Measurements from ENCODE around the gene NPIPB12. TPM values are rescaled to one million over a fixed set of nuclear protein-coding genes. Genes with fewer than 3 reads are reported as not detected.
"Not testable (repeated sequence)": the region's sequence is repeated elsewhere in the genome, so short reads cannot be mapped to it uniquely, and the experiment has no call there.

Gene NPIPB12
- total RNA-seq, result 10 to 100 TPM; 16.0 to 50.7 (median 19.7) TPM

GRCh38 chr16:29506308-29506707 is at the start of gene NPIPB12:
Gene NPIPB12 (minus strand): TSS chr16:29506408.
- DNase-seq (ENCODE audit: extremely low spot score); H3K4me3 ChIP-seq; H3K9me3 ChIP-seq; H3K36me3 ChIP-seq; intact Hi-C loops (cut with DNase I); H3K27ac ChIP-seq (replicated peaks in 1 of 4); H3K27me3 ChIP-seq; H3K4me1 ChIP-seq: not testable (repeated sequence)
- no CpG with 5 or more reads among the region's 6 CpGs for WGBS

- H3K27me3 ChIP-seq; intact Hi-C loops (cut with DNase I); DNase-seq (ENCODE audit: extremely low spot score); H3K4me1 ChIP-seq; H3K9me3 ChIP-seq; H3K36me3 ChIP-seq; H3K4me3 ChIP-seq; H3K27ac ChIP-seq (replicated peaks in 1 of 4): not testable (repeated sequence)
- WGBS, result no CpG with 5 or more reads among the region's 5 CpGs
These were observed 15.3 kb upstream of the NPIPB12 start for GRCh38 chr16:29521520-29521919.

- H3K9me3 ChIP-seq; H3K36me3 ChIP-seq; H3K4me3 ChIP-seq; H3K27ac ChIP-seq (replicated peaks in 1 of 4); H3K4me1 ChIP-seq; H3K27me3 ChIP-seq; DNase-seq (ENCODE audit: extremely low spot score); intact Hi-C loops (cut with DNase I): not testable (repeated sequence)
- 60% methylated on average over 1 of the region's 12 CpGs for WGBS
These were observed 23.9 kb downstream of the NPIPB12 start for GRCh38 chr16:29482276-29482675.

- DNase-seq (ENCODE audit: extremely low spot score); H3K27me3 ChIP-seq; H3K4me1 ChIP-seq; H3K9me3 ChIP-seq; H3K4me3 ChIP-seq; H3K27ac ChIP-seq (replicated peaks in 1 of 4); intact Hi-C loops (cut with DNase I); H3K36me3 ChIP-seq: not testable (repeated sequence)
- no CpG with 5 or more reads among the region's 4 CpGs for WGBS
These were observed 34.1 kb downstream of the NPIPB12 start for GRCh38 chr16:29472065-29472464.

- H3K27me3 ChIP-seq; H3K4me1 ChIP-seq; intact Hi-C loops (cut with DNase I); DNase-seq (ENCODE audit: extremely low spot score); H3K9me3 ChIP-seq; H3K36me3 ChIP-seq: not testable (repeated sequence)
- H3K27ac ChIP-seq (replicated peaks in 1 of 4), result peak overlapping the region in 3 of 4 donors; percentile 44 to 69 (median 56)
- peak overlapping the region in 2 of 4 donors; percentile 22 to 25 for H3K4me3 ChIP-seq
- whole genome bisulfite sequencing, result 45% methylated on average over 5 of the region's 6 CpGs
These were observed 36.5 kb downstream of the NPIPB12 start for GRCh38 chr16:29469660-29470059.

- H3K27me3 ChIP-seq, result not testable (repeated sequence)
These were observed 38.4 kb downstream of the NPIPB12 start for GRCh38 chr16:29467654-29468366.

GRCh38 chr16:29466904-29467303 is 39.3 kb downstream of the NPIPB12 start:
- intact Hi-C loops (cut with DNase I); DNase-seq (ENCODE audit: extremely low spot score): not testable (repeated sequence)
- no CpG with 5 or more reads among the region's 33 CpGs for WGBS

More at GRCh38 chr16:29467654-29468366, 38.4 kb downstream of the NPIPB12 start:
- WGBS, result no CpG with 5 or more reads among the region's 10 CpGs
- H3K4me3 ChIP-seq; H3K27ac ChIP-seq (replicated peaks in 1 of 4); H3K36me3 ChIP-seq; H3K9me3 ChIP-seq; H3K4me1 ChIP-seq; intact Hi-C loops (cut with DNase I); DNase-seq (ENCODE audit: extremely low spot score): not testable (repeated sequence)

GRCh38 chr16:29465985-29466824 is 40.0 kb downstream of the NPIPB12 start:
- H3K27ac ChIP-seq (replicated peaks in 1 of 4); DNase-seq (ENCODE audit: extremely low spot score); H3K36me3 ChIP-seq; H3K4me1 ChIP-seq; intact Hi-C loops (cut with DNase I); H3K4me3 ChIP-seq; H3K27me3 ChIP-seq; H3K9me3 ChIP-seq: not testable (repeated sequence)
- WGBS, result no CpG with 5 or more reads among the region's 57 CpGs

More at GRCh38 chr16:29466904-29467303, 39.3 kb downstream of the NPIPB12 start:
- H3K9me3 ChIP-seq; H3K4me3 ChIP-seq; H3K27ac ChIP-seq (replicated peaks in 1 of 4); H3K27me3 ChIP-seq; H3K4me1 ChIP-seq; H3K36me3 ChIP-seq: not testable (repeated sequence)

- WGBS, result no CpG with 5 or more reads among the region's 9 CpGs
- H3K9me3 ChIP-seq; H3K36me3 ChIP-seq; DNase-seq (ENCODE audit: extremely low spot score); H3K27ac ChIP-seq (replicated peaks in 1 of 4); H3K27me3 ChIP-seq; intact Hi-C loops (cut with DNase I); H3K4me3 ChIP-seq; H3K4me1 ChIP-seq: not testable (repeated sequence)
These were observed 45.6 kb downstream of the NPIPB12 start for GRCh38 chr16:29460647-29461030.

- H3K4me1 ChIP-seq; H3K4me3 ChIP-seq; H3K27me3 ChIP-seq; H3K27ac ChIP-seq (replicated peaks in 1 of 4); H3K36me3 ChIP-seq; intact Hi-C loops (cut with DNase I); H3K9me3 ChIP-seq; DNase-seq (ENCODE audit: extremely low spot score): not testable (repeated sequence)
- WGBS, result no CpG with 5 or more reads among the region's 13 CpGs
These were observed 46.2 kb downstream of the NPIPB12 start, which contains the start of gene SULT1A4 for GRCh38 chr16:29459706-29460646. Gene SULT1A4 (plus strand): TSS chr16:29459913. CDS start chr16:29461386, 1,473 bp downstream.

- H3K4me3 ChIP-seq; intact Hi-C loops (cut with DNase I); H3K27ac ChIP-seq (replicated peaks in 1 of 4); H3K36me3 ChIP-seq; H3K27me3 ChIP-seq; H3K9me3 ChIP-seq; H3K4me1 ChIP-seq; DNase-seq (ENCODE audit: extremely low spot score): not testable (repeated sequence)
- no CpG with 5 or more reads among the region's 2 CpGs for WGBS
These were observed 48.5 kb downstream of the NPIPB12 start for GRCh38 chr16:29457660-29458059.

GRCh38 chr16:29454828-29455227 is 51.4 kb downstream of the NPIPB12 start:
- DNase-seq (ENCODE audit: extremely low spot score); H3K27me3 ChIP-seq; H3K4me1 ChIP-seq; intact Hi-C loops (cut with DNase I); H3K36me3 ChIP-seq; H3K9me3 ChIP-seq; H3K4me3 ChIP-seq; H3K27ac ChIP-seq (replicated peaks in 1 of 4): not testable (repeated sequence)
- no CpG with 5 or more reads among the region's 29 CpGs for WGBS

All from esophagus muscularis mucosa (tissue), 4 donors.